ENCODE data around the gene CGA. TPM values are rescaled to one million over a fixed set of nuclear protein-coding genes. Genes with fewer than 3 reads are reported as not detected.

The CGA gene
- total RNA-seq, 6 experiments from 2014 or later, result not detected

- Histone ChIP-seq H3K4me3 (no peak overlapping the region), H3K9me3 (no peaks in the 10 kb centered on the region), H3K36me3 (no peaks in the 10 kb centered on the region), H3K27me3 (no peaks in the 10 kb centered on the region), H3K4me1 (no peaks in the 10 kb centered on the region), H3K27ac (no peak overlapping the region)
- DNase-seq (no peak), ATAC-seq (no peak)
- TF ChIP-seq POLR2A (IDR thresholded peaks at IDR 0.05), result no peak
- TF ChIP-seq CTCF (IDR thresholded peaks at IDR 0.05), result no peak
- 63% methylated on average over 1 of the region's 1 CpG for WGBS (ENCODE audit: insufficient coverage, low coverage, low lambda C conversion rate, missing lambda C conversion rate)
- intact Hi-C loops (cut with DNase I), result no loop called here
Observed at GRCh38 chr6:87053312-87053711, 41.6 kb downstream of the CGA start.

GRCh38 chr6:87049779-87050178 is 45.1 kb downstream of the CGA start:
- DNase-seq (no peak), ATAC-seq (no peak)
- intact Hi-C loops (cut with DNase I), result no loop called here
- no peak overlapping the region for H3K27ac ChIP-seq
- no peak overlapping the region for H3K4me3 ChIP-seq
- TF ChIP-seq CTCF (IDR thresholded peaks at IDR 0.05), result no peak
- TF ChIP-seq POLR2A (IDR thresholded peaks at IDR 0.05), result no peak
- H3K4me1 ChIP-seq, result no peaks in the 10 kb centered on the region
- no peaks in the 10 kb centered on the region for H3K9me3 ChIP-seq
- H3K27me3 ChIP-seq, result no peaks in the 10 kb centered on the region
- WGBS (ENCODE audit: insufficient coverage, low coverage, low lambda C conversion rate, missing lambda C conversion rate), result 89% methylated on average over 1 of the region's 1 CpG
- H3K36me3 ChIP-seq, result no peaks in the 10 kb centered on the region

- Histone ChIP-seq H3K36me3 (no peaks in the 10 kb centered on the region), H3K4me1 (no peaks in the 10 kb centered on the region), H3K4me3 (no peak overlapping the region), H3K27ac (no peak overlapping the region), H3K9me3 (no peaks in the 10 kb centered on the region), H3K27me3 (no peaks in the 10 kb centered on the region)
- WGBS (ENCODE audit: insufficient coverage, low coverage, low lambda C conversion rate, missing lambda C conversion rate), result 28% methylated on average over 5 of the region's 5 CpGs
- DNase-seq, result no peak
- TF ChIP-seq CTCF (IDR thresholded peaks at IDR 0.05), result no peak
- TF ChIP-seq POLR2A (IDR thresholded peaks at IDR 0.05), result no peak
- no peak for ATAC-seq
- intact Hi-C loops (cut with DNase I), result no loop called here
Observed at GRCh38 chr6:87045521-87046075, 49.3 kb downstream of the CGA start.

GRCh38 chr6:87040729-87041128 is 54.2 kb downstream of the CGA start:
- Histone ChIP-seq H3K27ac (no peak overlapping the region), H3K9me3 (no peaks in the 10 kb centered on the region), H3K4me1 (no peaks in the 10 kb centered on the region), H3K4me3 (no peak overlapping the region), H3K27me3 (no peaks in the 10 kb centered on the region), H3K36me3 (no peaks in the 10 kb centered on the region)
- 52% methylated on average over 4 of the region's 4 CpGs for WGBS (ENCODE audit: insufficient coverage, low coverage, low lambda C conversion rate, missing lambda C conversion rate)
- DNase-seq, result no peak
- intact Hi-C loops (cut with DNase I), result no loop called here
- ATAC-seq, result peak in 2 of 4 donors; percentile 30 to 53
- TF ChIP-seq CTCF (IDR thresholded peaks at IDR 0.05), result no peak
- TF ChIP-seq POLR2A (IDR thresholded peaks at IDR 0.05), result no peak

Other genes with a start within 250 kb of the CGA start
- not detected for gene HTR1E, start 157.6 kb downstream of the CGA start, total RNA-seq
- gene ZNF292, start 60.5 kb upstream of the CGA start, total RNA-seq, result 10 to 100 TPM in 5 of 6 experiments, 1 to 10 TPM in 1; 8.7 to 22.0 (median 11.2) TPM
- 1 to 10 TPM; 2.8 to 5.9 (median 4.3) TPM for gene SMIM8, start 227.5 kb upstream of the CGA start, total RNA-seq
- gene GJB7, start 234.2 kb upstream of the CGA start, total RNA-seq, result not detected
- gene C6orf163, start 249.7 kb upstream of the CGA start, total RNA-seq, result 1 to 10 TPM in 4 of 6 experiments, under 1 TPM in 2; 0.55 to 1.7 (median 1.4) TPM

Data from right lobe of liver (tissue), 6 donors.